Dedifferentiated amniotic fluid mesenchymal stem cell (primary cell): ENCODE results near the gene NPHP4.

Experiments
- DNase-seq: peaks from one replicate; pipeline ENCODE4 v3.0.0-alpha.2; 2016; ENCODE audit errors: extremely low spot score

NPHP4 gene

DNA sequence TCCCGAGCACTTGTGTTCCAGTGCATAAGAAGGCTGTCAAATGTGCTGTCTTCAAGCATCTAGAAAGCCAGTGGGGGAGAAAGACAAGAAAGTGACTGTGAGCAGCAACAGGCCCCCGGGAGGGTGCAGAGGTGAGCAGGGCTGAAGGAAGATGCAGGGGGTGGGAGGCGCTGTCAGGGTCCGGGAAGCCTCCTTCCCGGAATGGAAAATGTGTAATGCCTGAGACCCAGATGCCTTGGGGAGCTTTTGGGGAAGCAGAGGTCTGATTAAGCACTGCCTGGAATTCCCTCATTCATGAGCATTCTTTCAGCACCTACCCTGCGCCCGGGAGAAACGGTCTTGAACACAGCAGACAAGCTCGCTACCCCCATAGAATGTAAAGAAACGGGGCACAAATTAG, 1.3 kb downstream of the NPHP4 start:
- DNase-seq: no peak

- no peak for DNase-seq
These were observed 2.4 kb downstream of the NPHP4 start for GRCh38 chr1:5989731-5990271.

DNA sequence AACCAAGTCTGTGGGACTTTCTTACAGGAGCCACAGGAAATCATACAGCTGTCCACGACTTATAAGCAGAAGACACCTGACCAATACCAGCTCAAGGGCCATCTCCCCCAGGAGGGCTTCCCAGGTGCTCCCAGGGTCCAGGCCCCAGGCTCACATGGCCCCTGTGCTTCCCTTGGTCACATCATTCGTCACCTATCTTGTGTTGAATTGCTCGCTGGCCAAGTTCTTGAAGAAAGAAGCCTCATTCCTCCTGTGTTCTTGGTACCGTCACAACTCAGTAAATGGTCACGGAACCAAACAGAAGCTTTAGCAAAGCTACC, 3.0 kb downstream of the NPHP4 start:
- DNase-seq: no peak

GRCh38 chr1:5988596-5989285, 3.5 kb downstream of the NPHP4 start:
- DNase-seq: no peak

DNA sequence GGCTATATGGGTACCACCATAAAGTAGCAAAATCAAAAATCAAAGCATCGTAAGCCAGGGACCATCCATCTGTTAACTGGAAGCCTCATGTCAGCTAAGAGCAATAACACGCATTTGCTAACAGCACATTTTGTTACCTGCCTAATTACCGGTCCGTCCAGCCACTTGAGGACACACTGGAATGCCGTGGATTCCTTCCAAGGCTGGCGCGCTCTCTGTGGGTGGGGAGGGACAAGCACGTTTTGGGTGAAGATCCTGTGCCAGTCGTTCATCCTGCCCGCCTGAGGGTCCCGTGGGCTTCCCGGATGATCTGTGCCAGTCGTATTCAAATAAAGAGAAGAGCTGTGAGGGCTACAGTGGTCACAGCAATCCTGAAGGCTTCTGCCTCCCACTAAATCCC, 6.2 kb downstream of the NPHP4 start:
- DNase-seq: no peak

- DNase-seq: no peak
These were observed 7.0 kb downstream of the NPHP4 start for GRCh38 chr1:5985250-5985649.

DNA sequence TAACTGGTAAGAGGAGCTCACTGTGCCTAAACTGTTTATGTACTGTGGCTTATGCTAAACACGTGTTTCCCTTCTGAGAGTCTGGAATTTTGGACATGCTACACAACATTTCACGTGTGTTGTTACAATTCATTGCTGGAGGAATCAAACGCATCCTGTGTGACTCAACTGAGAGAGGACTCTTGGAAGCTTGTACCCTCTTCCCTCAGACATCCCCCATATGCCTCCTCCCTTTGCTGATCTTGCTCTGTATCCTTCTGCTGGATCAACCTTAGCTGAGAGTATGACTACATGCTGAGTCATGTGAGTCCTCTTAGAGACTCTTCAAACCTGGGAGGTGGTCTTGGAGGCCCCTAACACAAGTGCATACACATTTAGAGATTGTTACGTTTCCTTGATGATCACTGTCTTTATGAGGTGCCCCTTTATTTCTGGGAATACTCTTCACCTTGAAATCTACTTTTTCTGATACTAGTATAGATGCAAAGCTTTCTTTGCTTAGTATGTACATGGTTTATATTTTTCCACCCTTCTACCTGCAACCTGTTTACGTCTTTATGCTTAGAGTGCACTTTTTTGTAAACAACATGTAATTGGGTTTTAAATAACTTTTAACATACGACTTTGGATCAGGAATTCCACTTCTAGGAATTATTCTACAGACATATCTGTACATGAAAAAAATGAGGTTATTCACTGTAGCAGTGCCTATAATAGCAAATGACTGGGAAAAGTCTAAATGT, 8.7 kb downstream of the NPHP4 start:
- DNase-seq: peak; percentile 19

DNA sequence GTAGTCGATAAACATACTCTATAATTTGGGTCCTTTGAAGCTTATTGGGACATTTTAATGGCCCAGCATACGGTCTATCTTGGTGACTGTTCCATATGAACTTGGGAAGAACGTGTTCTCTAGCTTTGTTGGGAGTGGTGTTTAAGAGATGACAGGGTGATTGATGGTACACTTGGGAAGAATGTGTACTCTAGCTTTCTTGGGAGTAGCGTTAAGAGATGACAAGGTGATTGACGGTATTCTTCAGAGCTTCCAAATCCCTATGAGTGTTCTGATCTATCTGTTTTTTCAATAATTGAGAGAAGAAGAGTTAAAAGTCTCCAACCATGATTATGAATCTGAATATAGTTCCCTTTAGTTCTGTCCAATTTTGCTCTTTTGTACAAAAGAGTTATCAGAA, 9.4 kb downstream of the NPHP4 start:
- no peak for DNase-seq

- DNase-seq: no peak
These were observed 9.9 kb downstream of the NPHP4 start for GRCh38 chr1:5982276-5982675.

DNA sequence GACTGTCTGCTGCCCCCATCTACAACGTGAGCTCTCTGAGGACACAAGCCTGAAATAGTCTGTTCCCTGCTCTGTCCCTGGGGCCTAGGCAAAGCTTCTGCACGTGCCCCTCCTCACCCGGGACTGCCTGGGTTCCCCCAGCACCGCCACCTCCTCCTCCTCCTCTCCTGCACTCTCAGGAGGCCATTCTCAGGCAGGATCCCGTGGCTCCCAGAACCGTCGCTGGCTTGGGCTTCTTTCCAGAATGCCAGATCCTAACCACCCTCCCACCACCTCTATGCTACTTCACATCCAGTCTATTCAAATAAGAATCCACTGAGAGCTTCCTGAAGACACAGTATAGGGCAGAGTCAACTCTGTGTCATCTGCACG, 11.2 kb downstream of the NPHP4 start:
- DNase-seq: no peak

DNA sequence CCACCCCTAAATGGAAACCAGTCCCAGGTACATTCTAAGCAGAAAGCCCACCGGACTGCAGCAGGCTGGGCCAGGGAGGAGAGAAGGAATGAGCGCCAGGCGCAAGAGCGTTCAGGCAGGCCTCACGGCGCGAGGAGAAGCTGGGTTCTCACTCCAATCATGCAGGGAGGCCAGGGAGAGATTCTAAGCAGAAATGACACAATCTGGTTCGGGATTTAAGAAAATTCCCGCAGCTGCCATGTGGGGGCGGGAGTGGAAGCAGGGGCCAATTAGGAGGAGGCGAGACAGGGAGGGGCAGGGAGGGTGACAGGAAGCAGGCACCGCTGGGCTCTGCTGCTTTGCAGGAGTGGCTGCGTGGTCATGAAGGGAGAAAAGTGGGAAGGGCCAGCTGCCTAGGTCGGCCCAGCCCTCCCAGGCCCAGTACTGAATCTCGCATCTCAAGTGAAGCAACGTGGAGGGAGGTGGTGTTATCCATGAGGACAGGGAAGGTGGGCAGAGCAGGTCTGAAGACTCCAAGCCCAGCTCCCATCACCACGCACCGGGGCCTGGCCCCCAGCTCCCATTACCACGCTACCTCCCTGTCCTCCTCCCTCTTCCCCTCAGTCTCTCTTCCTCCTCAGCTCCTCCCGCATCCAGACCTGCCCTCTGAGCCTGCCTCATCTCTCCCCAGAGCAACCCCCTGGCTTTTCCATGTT, 11.8 kb downstream of the NPHP4 start:
- DNase-seq: no peak

- DNase-seq: no peak
These were observed 12.5 kb downstream of the NPHP4 start for GRCh38 chr1:5979536-5980313.

GRCh38 chr1:5978452-5978851, 13.8 kb downstream of the NPHP4 start:
- DNase-seq: no peak

GRCh38 chr1:5977494-5978444, 14.5 kb downstream of the NPHP4 start:
- no peak for DNase-seq

DNA sequence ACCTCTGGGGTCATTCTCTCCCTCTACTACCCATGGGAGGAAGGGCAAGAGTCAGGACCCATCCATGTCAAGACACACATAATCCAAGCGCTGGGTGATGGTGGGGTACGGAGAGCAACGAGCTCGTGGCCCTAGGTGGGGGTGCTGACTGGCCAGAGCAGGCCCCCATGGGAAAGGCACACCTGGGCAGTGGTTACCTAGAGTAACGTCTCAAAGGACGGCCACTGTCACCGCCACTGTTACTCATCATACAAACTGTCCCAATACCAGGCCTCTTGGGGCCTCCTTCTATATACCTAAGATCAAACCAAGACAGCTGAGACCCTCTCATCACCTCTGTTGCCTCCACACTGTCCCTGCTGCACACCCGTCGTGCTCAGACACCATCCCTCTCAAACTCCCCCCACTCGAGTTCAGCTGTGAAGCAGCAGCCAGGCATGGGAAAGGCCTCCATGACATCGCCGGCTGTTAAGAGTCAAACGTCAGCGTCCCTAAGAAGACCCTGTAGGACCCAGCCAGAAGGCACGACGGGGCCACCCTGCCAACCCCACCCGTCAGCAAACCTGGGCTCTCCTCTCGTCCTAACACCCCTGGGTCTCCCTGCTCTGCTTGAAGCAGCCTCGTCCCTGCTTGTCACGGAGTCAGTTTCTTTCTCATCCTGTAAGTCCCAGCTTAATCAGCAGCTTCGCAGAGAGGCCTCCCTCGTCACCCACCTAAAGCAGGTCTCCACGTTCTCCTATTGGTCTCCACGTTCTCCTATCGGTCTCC, 15.3 kb downstream of the NPHP4 start:
- DNase-seq: no peak

DNA sequence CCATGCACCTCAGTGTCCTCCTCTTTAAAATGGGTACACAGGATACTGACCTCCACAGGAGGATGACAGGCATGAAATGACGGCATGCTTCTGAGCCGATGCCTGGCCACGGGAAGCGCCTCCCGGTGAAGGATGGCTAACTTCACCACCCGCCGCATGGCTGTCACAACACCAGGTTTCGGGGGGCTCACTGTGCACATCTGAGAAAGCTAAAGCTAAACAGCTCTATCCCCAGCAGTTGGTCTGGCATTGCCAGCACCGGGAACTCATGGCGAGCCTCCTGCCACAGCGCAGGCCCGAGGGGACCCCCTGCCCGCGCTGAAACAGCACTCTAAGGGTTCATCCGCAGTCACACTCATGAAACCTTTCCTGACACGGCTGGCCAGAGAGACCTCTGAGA, 16.0 kb downstream of the NPHP4 start:
- no peak for DNase-seq

GRCh38 chr1:5975133-5975880, 16.9 kb downstream of the NPHP4 start:
- DNase-seq: peak; percentile 27

GRCh38 chr1:5974631-5975030, 17.6 kb downstream of the NPHP4 start:
- DNase-seq: no peak

GRCh38 chr1:5973771-5974170, 18.5 kb downstream of the NPHP4 start:
- no peak for DNase-seq

DNA sequence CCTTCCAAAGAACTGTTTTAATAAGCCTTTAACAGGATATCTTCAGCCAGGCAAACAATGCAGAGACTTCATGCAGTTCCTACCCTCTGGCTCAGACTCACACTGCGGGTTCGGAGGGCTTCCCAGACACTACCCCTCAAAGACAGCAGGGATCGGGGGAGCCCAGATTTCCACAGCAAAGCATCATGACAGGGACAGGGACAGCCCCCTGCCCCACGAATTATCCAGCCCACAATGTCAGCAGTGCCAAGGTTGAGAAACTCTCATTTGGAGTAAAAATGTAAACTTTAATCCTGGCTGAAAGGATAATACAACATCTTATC, 20.1 kb downstream of the NPHP4 start:
- no peak for DNase-seq
